ENCODE results near the gene PTPRD. TPM values are rescaled to one million over a fixed set of nuclear protein-coding genes. Genes with fewer than 3 reads are reported as not detected.

Gene PTPRD
- total and polyA plus RNA-seq, 2 experiments from 2014 or later = 11.5 to 58.0 TPM

GRCh38 chr9:10238087-10238486 lies 374.7 kb downstream of the PTPRD start:
- ATAC-seq (peak; percentile 42; the same call in 1 of the 3 replicates), DNase-seq (ENCODE audit: low spot score) (peak; percentile 46)
- Histone ChIP-seq H3K36me3 (ENCODE audit: insufficient read depth) (no peaks in the 10 kb centered on the region), H3K4me3 (no peak overlapping the region), H3F3A (replicated peaks; ENCODE audit: low read depth) (no peaks in the 10 kb centered on the region), H4K20me1 (replicated peaks; ENCODE audit: insufficient read depth) (no peaks in the 10 kb centered on the region), H3K27ac (ENCODE audit: low read depth) (no peak overlapping the region), H3K27me3 (ENCODE audit: insufficient read depth) (no peaks in the 10 kb centered on the region), H3K4me2 (no peak overlapping the region), H2AFZ (no peak overlapping the region), H3K79me2 (replicated peaks; ENCODE audit: insufficient read depth) (no peaks in the 10 kb centered on the region), H3K4me1 (ENCODE audit: insufficient read depth) (peaks cover 24% of the 10 kb centered on the region), H3K9me2 (ENCODE audit: insufficient read depth) (no peaks in the 10 kb centered on the region)
- peaks cover 18% of the 10 kb centered on the region for H3K4me1 Mint-ChIP-seq
- TF ChIP-seq EZH2phosphoT487 (IDR thresholded peaks at IDR 0.05; ENCODE audit: unreplicated experiment) (no peak), NANOG (IDR thresholded peaks at IDR 0.05; ENCODE audit: borderline replicate concordance) (no peak), JUNB (IDR thresholded peaks at IDR 0.05; ENCODE audit: unreplicated experiment) (no peak), ZNF462 (CRISPR knock-in tag; IDR thresholded peaks at IDR 0.05) (no peak), CREB1 (CRISPR knock-in tag; IDR thresholded peaks at IDR 0.05; ENCODE audit: low read depth) (no peak), ETS1 (IDR thresholded peaks at IDR 0.05) (no peak), ZNF331 (CRISPR knock-in tag; IDR thresholded peaks at IDR 0.05; ENCODE audit: low read depth) (no peak), REST (IDR thresholded peaks at IDR 0.05; ENCODE audit: unreplicated experiment) (no peak), STAT1 (IDR thresholded peaks at IDR 0.05; ENCODE audit: unreplicated experiment) (no peak), POLR2AphosphoS5 (IDR thresholded peaks at IDR 0.05; ENCODE audit: low read depth) (no peak)
- H3K27ac Mint-ChIP-seq = no peak overlapping the region
- H3K36me3 Mint-ChIP-seq (ENCODE audit: low read depth) = no peaks in the 10 kb centered on the region; the same call in 2 of the 3 replicates
- H3K9me3 Mint-ChIP-seq = no peaks in the 10 kb centered on the region
- no peak overlapping the region for H3K4me3 Mint-ChIP-seq
- H3K27me3 Mint-ChIP-seq (ENCODE audit: insufficient read depth, low read depth, poor library complexity) = no peaks in the 10 kb centered on the region
